Measurements from ENCODE around the gene ZNF507. TPM values are rescaled to one million over a fixed set of nuclear protein-coding genes. Genes with fewer than 3 reads are reported as not detected.

ZNF507 gene
- total RNA-seq (10 to 100 TPM; 39.2 to 40.8 TPM), polyA plus RNA-seq (1 to 10 TPM; 5.0 to 7.8 TPM)

DNA sequence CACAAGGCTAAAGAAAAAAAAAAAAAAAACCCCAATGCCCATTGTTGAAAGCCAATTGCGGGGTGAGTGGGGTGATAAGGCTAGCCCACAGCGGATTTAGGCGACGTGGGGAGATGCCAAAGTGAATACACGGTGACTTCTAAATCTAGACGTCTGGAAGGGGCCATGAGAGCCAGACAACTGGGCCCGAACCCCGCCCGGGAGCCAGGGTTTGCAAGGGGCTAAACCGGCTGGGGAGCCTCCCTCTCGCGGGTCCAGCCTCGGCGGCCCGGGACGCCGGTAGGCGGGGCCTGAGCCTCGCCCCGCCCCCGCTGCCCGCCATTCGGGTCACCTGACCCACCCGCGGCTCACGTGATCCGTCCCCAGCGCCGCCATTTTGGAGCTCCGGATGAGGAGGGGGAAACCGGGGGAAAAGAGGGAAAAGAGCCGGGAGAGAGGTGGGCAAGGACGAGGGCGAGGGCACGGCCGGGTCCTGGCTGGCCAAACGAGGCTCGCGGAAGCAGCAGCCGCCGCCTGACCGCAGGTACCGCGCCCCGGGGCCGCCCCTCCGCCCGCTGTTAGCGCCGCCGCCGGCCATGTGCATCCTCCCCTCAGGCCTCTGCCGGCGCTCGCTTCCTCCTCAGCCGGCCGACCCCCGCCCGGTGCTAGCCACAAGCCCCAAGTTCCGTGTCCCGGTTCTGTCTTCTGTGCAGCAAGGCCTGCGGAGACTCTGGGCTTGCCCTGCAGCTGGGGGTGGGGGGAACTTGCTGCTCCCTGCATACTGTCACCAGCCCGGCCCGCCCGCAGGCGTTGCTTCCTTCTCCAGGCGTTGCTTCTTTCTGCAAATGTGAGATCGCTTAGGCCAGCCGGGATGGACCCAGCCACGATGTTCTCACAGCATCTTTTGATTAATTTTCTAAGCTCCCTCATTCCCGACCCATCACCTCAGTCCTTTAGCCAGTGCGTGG, at the start of gene ZNF507:
Gene ZNF507 (plus strand): TSS at position 350 of the 947 bp plus-strand sequence. CDS start 7,221 bp downstream, outside the sequence.
- Mint-ChIP-seq H3K27me3 (peaks cover 0 to 1% of the 10 kb centered on the region in 2 donors), H3K4me3 (peak within 1 kb of the TSS; percentile 91 to 99 (median 98)), H3K36me3 (peaks cover 19 to 35% of the 10 kb centered on the region in 2 donors), H3K9me3 (no peaks in the 10 kb centered on the region), H3K27ac (peak within 1 kb of the TSS; percentile 90 to 98 (median 96)), H3K4me1 (peaks cover 27 to 49% (median 39%) of the 10 kb centered on the region in 4 donors)
- Histone ChIP-seq H3K36me3 (ENCODE audit: insufficient read depth, low read length) (peaks cover 15% of the 10 kb centered on the region), H3K27me3 (ENCODE audit: insufficient read depth, low read length) (no peaks in the 10 kb centered on the region), H3K9me3 (ENCODE audit: control insufficient read depth in 1 of 2, low read length in 2 of 2) (no peaks in the 10 kb centered on the region), H3K4me3 (ENCODE audit: low read length in 2 of 2) (peak within 1 kb of the TSS; percentile 80 to 91), H3K4me1 (ENCODE audit: insufficient read depth, low read length) (peaks cover 49% of the 10 kb centered on the region), H3K27ac (ENCODE audit: low read depth, low read length) (peak within 1 kb of the TSS; percentile 80)
- POLR2A ChIA-PET (ENCODE audit: partially characterized antibody) = interaction anchor here (0.7 to 3.7 kb wide), 10 partner anchors 10 to 832 kb away, joined by 3 to 36 read pairs (median 4); partner anchors contain the start of genes DPY19L3 and PDCD5
- intact Hi-C loops (cut with micrococcal nuclease) = loop anchor here (1.0 to 2.0 kb wide), 2 partner anchors 60 to 235 kb away; partner anchors contain the start of genes DPY19L3 and PDCD5
- peak; percentile 74 to 82 (median 77) for DNase-seq
- CTCF ChIA-PET (ENCODE audit: partially characterized antibody) = interaction anchor here (1.5 to 1.6 kb wide), 2 partner anchors 12 to 224 kb away, joined by 4 to 9 read pairs; no protein-coding TSS in a partner anchor

- POLR2A ChIA-PET (ENCODE audit: partially characterized antibody) = no interaction called here
- Mint-ChIP-seq H3K36me3 (no peaks in the 10 kb centered on the region), H3K27ac (no peak overlapping the region), H3K4me1 (no peaks in the 10 kb centered on the region), H3K9me3 (peaks cover 3 to 18% (median 13%) of the 10 kb centered on the region in 8 donors), H3K27me3 (peaks cover 4 to 8% of the 10 kb centered on the region in 2 donors), H3K4me3 (no peak overlapping the region)
- no peak overlapping the region for H3K27ac ChIP-seq (ENCODE audit: low read depth, low read length)
- no peak overlapping the region for H3K4me3 ChIP-seq (ENCODE audit: low read length in 2 of 2)
- intact Hi-C loops (cut with micrococcal nuclease) = no loop called here
- no peaks in the 10 kb centered on the region for H3K9me3 ChIP-seq (ENCODE audit: control insufficient read depth in 1 of 2, low read length in 2 of 2)
- no peak for DNase-seq
- CTCF ChIA-PET (ENCODE audit: partially characterized antibody) = no interaction called here
- no peaks in the 10 kb centered on the region for H3K4me1 ChIP-seq (ENCODE audit: insufficient read depth, low read length)
- no peaks in the 10 kb centered on the region for H3K36me3 ChIP-seq (ENCODE audit: insufficient read depth, low read length)
- no peaks in the 10 kb centered on the region for H3K27me3 ChIP-seq (ENCODE audit: insufficient read depth, low read length)
Measured at GRCh38 chr19:32296694-32297093, 48.7 kb upstream of the ZNF507 start.

- POLR2A ChIA-PET (ENCODE audit: partially characterized antibody) = no interaction called here
- Mint-ChIP-seq H3K27ac (no peak overlapping the region), H3K27me3 (peaks cover 11 to 21% of the 10 kb centered on the region in 2 donors), H3K4me3 (no peak overlapping the region), H3K36me3 (no peaks in the 10 kb centered on the region), H3K9me3 (peaks cover 0 to 42% (median 30%) of the 10 kb centered on the region in 8 donors), H3K4me1 (no peaks in the 10 kb centered on the region)
- no peak for DNase-seq
- no peak overlapping the region for H3K4me3 ChIP-seq (ENCODE audit: low read length in 2 of 2)
- H3K27me3 ChIP-seq (ENCODE audit: insufficient read depth, low read length) = no peaks in the 10 kb centered on the region
- CTCF ChIA-PET (ENCODE audit: partially characterized antibody) = no interaction called here
- intact Hi-C loops (cut with micrococcal nuclease) = no loop called here
- no peaks in the 10 kb centered on the region for H3K4me1 ChIP-seq (ENCODE audit: insufficient read depth, low read length)
- no peak overlapping the region for H3K27ac ChIP-seq (ENCODE audit: low read depth, low read length)
- no peaks in the 10 kb centered on the region for H3K9me3 ChIP-seq (ENCODE audit: control insufficient read depth in 1 of 2, low read length in 2 of 2)
- no peaks in the 10 kb centered on the region for H3K36me3 ChIP-seq (ENCODE audit: insufficient read depth, low read length)
Measured at GRCh38 chr19:32302778-32303177, 42.6 kb upstream of the ZNF507 start.

- Histone ChIP-seq H3K4me1 (ENCODE audit: insufficient read depth, low read length) (no peaks in the 10 kb centered on the region), H3K27me3 (ENCODE audit: insufficient read depth, low read length) (no peaks in the 10 kb centered on the region), H3K36me3 (ENCODE audit: insufficient read depth, low read length) (no peaks in the 10 kb centered on the region), H3K27ac (ENCODE audit: low read depth, low read length) (no peak overlapping the region), H3K4me3 (ENCODE audit: low read length in 2 of 2) (no peak overlapping the region), H3K9me3 (ENCODE audit: control insufficient read depth in 1 of 2, low read length in 2 of 2) (no peaks in the 10 kb centered on the region)
- DNase-seq = no peak
- no peaks in the 10 kb centered on the region for H3K36me3 Mint-ChIP-seq
- peaks cover 0 to 42% (median 30%) of the 10 kb centered on the region in 8 donors for H3K9me3 Mint-ChIP-seq
- no peaks in the 10 kb centered on the region for H3K4me1 Mint-ChIP-seq
- H3K27me3 Mint-ChIP-seq = peaks cover 14 to 23% of the 10 kb centered on the region in 2 donors
- H3K4me3 Mint-ChIP-seq = peak overlapping the region in 1 of 8 donors; percentile 2
- intact Hi-C loops (cut with micrococcal nuclease) = no loop called here
- no peak overlapping the region for H3K27ac Mint-ChIP-seq
- POLR2A ChIA-PET (ENCODE audit: partially characterized antibody) = no interaction called here
- CTCF ChIA-PET (ENCODE audit: partially characterized antibody) = no interaction called here
Measured at GRCh38 chr19:32303193-32303592, 42.2 kb upstream of the ZNF507 start.

GRCh38 chr19:32307591-32307990, 37.8 kb upstream of the ZNF507 start:
- no peaks in the 10 kb centered on the region for H3K4me1 Mint-ChIP-seq
- no peak overlapping the region for H3K4me3 ChIP-seq (ENCODE audit: low read length in 2 of 2)
- H3K27ac ChIP-seq (ENCODE audit: low read depth, low read length) = no peak overlapping the region
- no peak for DNase-seq
- CTCF ChIA-PET (ENCODE audit: partially characterized antibody) = no interaction called here
- POLR2A ChIA-PET (ENCODE audit: partially characterized antibody) = no interaction called here
- no peaks in the 10 kb centered on the region for H3K36me3 ChIP-seq (ENCODE audit: insufficient read depth, low read length)
- peaks cover 22 to 28% of the 10 kb centered on the region in 2 donors for H3K27me3 Mint-ChIP-seq
- no peak overlapping the region for H3K4me3 Mint-ChIP-seq
- H3K27ac Mint-ChIP-seq = no peak overlapping the region
- H3K9me3 Mint-ChIP-seq = peaks cover 0 to 21% (median 15%) of the 10 kb centered on the region in 8 donors
- no peaks in the 10 kb centered on the region for H3K27me3 ChIP-seq (ENCODE audit: insufficient read depth, low read length)
- no peaks in the 10 kb centered on the region for H3K36me3 Mint-ChIP-seq
- intact Hi-C loops (cut with micrococcal nuclease) = no loop called here
- no peaks in the 10 kb centered on the region for H3K9me3 ChIP-seq (ENCODE audit: control insufficient read depth in 1 of 2, low read length in 2 of 2)
- no peaks in the 10 kb centered on the region for H3K4me1 ChIP-seq (ENCODE audit: insufficient read depth, low read length)

- H3K27me3 Mint-ChIP-seq = peaks cover 21 to 23% of the 10 kb centered on the region in 2 donors
- no peaks in the 10 kb centered on the region for H3K4me1 ChIP-seq (ENCODE audit: insufficient read depth, low read length)
- no peaks in the 10 kb centered on the region for H3K36me3 Mint-ChIP-seq
- H3K9me3 ChIP-seq (ENCODE audit: control insufficient read depth in 1 of 2, low read length in 2 of 2) = no peaks in the 10 kb centered on the region
- no peaks in the 10 kb centered on the region for H3K4me1 Mint-ChIP-seq
- H3K36me3 ChIP-seq (ENCODE audit: insufficient read depth, low read length) = no peaks in the 10 kb centered on the region
- no peak overlapping the region for H3K27ac Mint-ChIP-seq
- no peak overlapping the region for H3K4me3 Mint-ChIP-seq
- H3K27me3 ChIP-seq (ENCODE audit: insufficient read depth, low read length) = no peaks in the 10 kb centered on the region
- H3K4me3 ChIP-seq (ENCODE audit: low read length in 2 of 2) = no peak overlapping the region
- no peak for DNase-seq
- CTCF ChIA-PET (ENCODE audit: partially characterized antibody) = no interaction called here
- peaks cover 0 to 12% (median 6%) of the 10 kb centered on the region in 8 donors for H3K9me3 Mint-ChIP-seq
- H3K27ac ChIP-seq (ENCODE audit: low read depth, low read length) = no peak overlapping the region
- intact Hi-C loops (cut with micrococcal nuclease) = no loop called here
- POLR2A ChIA-PET (ENCODE audit: partially characterized antibody) = no interaction called here
Measured at GRCh38 chr19:32308431-32309077, 36.9 kb upstream of the ZNF507 start.

Measured in CD4-positive, alpha-beta memory T cell (primary cell).